PFSK-1 (cell line): Measurements from ENCODE around the gene DIAPH3.

Source experiments
- FOXP2 ChIP-seq: optimal IDR thresholded peaks from 2 replicates; pipeline ENCODE3; 2011; ENCODE audit warnings: borderline replicate concordance, control low read depth, inconsistent platforms; ENCODE audit not compliant: insufficient read depth; ENCODE audit errors: extremely low read length, extremely low read depth
- POLR2AphosphoS5 ChIP-seq: IDR thresholded peaks from 2 replicates; pipeline ENCODE4 v1.6.1; 2012; ENCODE audit warnings: low read depth, mild to moderate bottlenecking, control low read depth, low read length, moderate library complexity
- REST ChIP-seq, 2 experiments: IDR thresholded peaks; 2 replicates each; pipeline versions ENCODE4 v1.6.1 to v1.8.0; 2011 to 2012; ENCODE audit warnings: low read depth in 2 of 2, low read length in 2 of 2, control low read depth in 1 of 2, inconsistent platforms in 1 of 2, mild to moderate bottlenecking in 1 of 2, moderate library complexity in 1 of 2; ENCODE audit not compliant: insufficient read depth in 1 of 2
- SIN3A ChIP-seq: IDR thresholded peaks from 2 replicates; pipeline ENCODE4 v1.6.1; 2012; ENCODE audit warnings: mild to moderate bottlenecking, low read length, moderate library complexity, borderline replicate concordance; ENCODE audit not compliant: insufficient read depth
- TAF1 ChIP-seq: IDR thresholded peaks from 2 replicates; pipeline ENCODE4 v1.6.1; 2012; ENCODE audit warnings: low read length, control low read depth, borderline replicate concordance; ENCODE audit not compliant: insufficient read depth

DIAPH3 gene

GRCh38 chr13:60012488-60012887, 151.2 kb downstream of the DIAPH3 start:
- no peak for TF ChIP-seq SIN3A
- no peak for TF ChIP-seq FOXP2
- TF ChIP-seq REST (IDR thresholded peaks at IDR 0.05; ENCODE audit: insufficient read depth in 1 of 2, low read depth in 2 of 2, low read length in 2 of 2): no peak
- no peak for TF ChIP-seq POLR2AphosphoS5
- no peak for TF ChIP-seq TAF1

- TF ChIP-seq FOXP2 (no peak), POLR2AphosphoS5 (no peak), TAF1 (no peak), SIN3A (no peak), REST (IDR thresholded peaks at IDR 0.05; ENCODE audit: insufficient read depth in 1 of 2, low read depth in 2 of 2, low read length in 2 of 2) (no peak)
Observed at GRCh38 chr13:60009300-60010253, 154.2 kb downstream of the DIAPH3 start.

GRCh38 chr13:60001889-60002288, 161.8 kb downstream of the DIAPH3 start:
- no peak for TF ChIP-seq REST (IDR thresholded peaks at IDR 0.05; ENCODE audit: insufficient read depth in 1 of 2, low read depth in 2 of 2, low read length in 2 of 2)
- no peak for TF ChIP-seq FOXP2
- TF ChIP-seq POLR2AphosphoS5: no peak
- no peak for TF ChIP-seq SIN3A
- TF ChIP-seq TAF1: no peak

GRCh38 chr13:60000976-60001375, 162.8 kb downstream of the DIAPH3 start:
- TF ChIP-seq SIN3A: no peak
- no peak for TF ChIP-seq POLR2AphosphoS5

- TF ChIP-seq TAF1 (no peak), FOXP2 (no peak), POLR2AphosphoS5 (no peak), REST (IDR thresholded peaks at IDR 0.05; ENCODE audit: insufficient read depth in 1 of 2, low read depth in 2 of 2, low read length in 2 of 2) (no peak), SIN3A (no peak)
Observed at GRCh38 chr13:60000081-60000480, 163.6 kb downstream of the DIAPH3 start.
